Measurements from ENCODE around the gene MAPK1. TPM values are rescaled to one million over a fixed set of nuclear protein-coding genes. Genes with fewer than 3 reads are reported as not detected.
"Not testable (repeated sequence)": the region's sequence is repeated elsewhere in the genome, so short reads cannot be mapped to it uniquely, and the experiment has no call there.

The MAPK1 gene
- total RNA-seq, 1 donor from 2014 or later, result 124 TPM

GRCh38 chr22:21800552-21801303 lies 66.7 kb downstream of the MAPK1 start:
- DNase-seq (ENCODE audit: low spot score), result no peak
- intact Hi-C loops (cut with DNase I), result no loop called here

- no peak for DNase-seq (ENCODE audit: low spot score)
- intact Hi-C loops (cut with DNase I), result loop anchor here (5.0 kb wide), 2 partner anchors 70 to 120 kb away; partner anchors contain the start of gene MAPK1
These were observed 69.8 kb downstream of the MAPK1 start for GRCh38 chr22:21797444-21798221.

GRCh38 chr22:21796863-21797262 lies 70.6 kb downstream of the MAPK1 start:
- intact Hi-C loops (cut with DNase I), result loop anchor here (5.0 kb wide), 2 partner anchors 70 to 120 kb away; partner anchors contain the start of gene MAPK1

GRCh38 chr22:21796231-21796630 lies 71.2 kb downstream of the MAPK1 start:
- DNase-seq (ENCODE audit: low spot score), result no peak
- intact Hi-C loops (cut with DNase I), result loop anchor here (5.0 kb wide), 2 partner anchors 71 to 121 kb away; partner anchors contain the start of gene MAPK1

More at GRCh38 chr22:21796863-21797262, 70.6 kb downstream of the MAPK1 start:
- DNase-seq (ENCODE audit: low spot score), result no peak

- DNase-seq (ENCODE audit: low spot score), result not testable (repeated sequence)
These were observed 73.7 kb downstream of the MAPK1 start for GRCh38 chr22:21793716-21794115.

GRCh38 chr22:21791635-21792625 lies 75.5 kb downstream of the MAPK1 start:
- no peak for DNase-seq (ENCODE audit: low spot score)
- intact Hi-C loops (cut with DNase I), result no loop called here

More at GRCh38 chr22:21793716-21794115, 73.7 kb downstream of the MAPK1 start:
- intact Hi-C loops (cut with DNase I), result not testable (repeated sequence)

GRCh38 chr22:21790849-21791610 lies 76.4 kb downstream of the MAPK1 start:
- intact Hi-C loops (cut with DNase I); DNase-seq (ENCODE audit: low spot score): not testable (repeated sequence)

- DNase-seq (ENCODE audit: low spot score), result no peak
- intact Hi-C loops (cut with DNase I), result no loop called here
These were observed 77.1 kb downstream of the MAPK1 start for GRCh38 chr22:21790359-21790758.

- DNase-seq (ENCODE audit: low spot score); intact Hi-C loops (cut with DNase I): not testable (repeated sequence)
These were observed 79.9 kb downstream of the MAPK1 start for GRCh38 chr22:21787565-21787964.

GRCh38 chr22:21780259-21780658 lies 87.2 kb downstream of the MAPK1 start:
- DNase-seq (ENCODE audit: low spot score), result no peak
- intact Hi-C loops (cut with DNase I), result no loop called here

- intact Hi-C loops (cut with DNase I), result loop anchor here (5.0 kb wide), 1 partner anchor 88 kb away; the partner anchor contains the start of gene MAPK1
- no peak for DNase-seq (ENCODE audit: low spot score)
These were observed 88.0 kb downstream of the MAPK1 start for GRCh38 chr22:21779444-21779843.

GRCh38 chr22:21778705-21779363 lies 88.6 kb downstream of the MAPK1 start:
- intact Hi-C loops (cut with DNase I), result loop anchor here (5.0 kb wide), 1 partner anchor 88 kb away; the partner anchor contains the start of gene MAPK1
- no peak for DNase-seq (ENCODE audit: low spot score)

GRCh38 chr22:21771631-21771976 lies 95.8 kb downstream of the MAPK1 start:
- intact Hi-C loops (cut with DNase I), result no loop called here
- DNase-seq (ENCODE audit: low spot score), result no peak

- intact Hi-C loops (cut with DNase I), result loop anchor here (10.0 kb wide), 1 partner anchor 54 kb away; no protein-coding TSS in a partner anchor
- no peak for DNase-seq (ENCODE audit: low spot score)
These were observed 99.0 kb downstream of the MAPK1 start for GRCh38 chr22:21768435-21768834.

GRCh38 chr22:21766691-21767462 lies 100.6 kb downstream of the MAPK1 start:
- intact Hi-C loops (cut with DNase I), result loop anchor here (10.0 kb wide), 1 partner anchor 52 kb away; no protein-coding TSS in a partner anchor
- DNase-seq (ENCODE audit: low spot score), result no peak

- intact Hi-C loops (cut with DNase I), result loop anchor here (10.0 kb wide), 1 partner anchor 51 kb away; no protein-coding TSS in a partner anchor
- DNase-seq (ENCODE audit: low spot score), result no peak
These were observed 101.4 kb downstream of the MAPK1 start for GRCh38 chr22:21765909-21766529.
